ENCODE data around the gene NCAM2.
"Not testable (repeated sequence)": the region's sequence is repeated elsewhere in the genome, so short reads cannot be mapped to it uniquely, and the experiment has no call there.

NCAM2 gene

DNA sequence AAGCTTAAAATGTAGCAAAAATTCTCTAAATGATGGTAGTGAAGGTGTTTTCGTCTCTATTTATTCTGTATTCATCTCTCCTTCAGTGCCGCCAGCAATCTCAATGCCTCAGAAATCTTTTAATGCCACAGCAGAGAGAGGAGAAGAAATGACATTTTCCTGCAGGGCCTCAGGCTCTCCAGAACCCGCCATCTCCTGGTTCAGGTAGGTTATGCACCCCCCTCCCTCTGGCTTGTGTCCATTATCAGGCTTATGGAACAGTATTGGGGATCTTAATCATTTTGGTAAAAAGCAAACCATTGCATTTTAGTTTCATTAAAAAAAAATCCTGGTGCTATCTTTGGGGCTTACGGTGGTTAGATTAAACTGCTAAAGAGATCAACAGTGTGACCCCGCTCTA lies 326.1 kb downstream of the NCAM2 start:
- no peak for DNase-seq (ENCODE audit: low read depth)

DNA sequence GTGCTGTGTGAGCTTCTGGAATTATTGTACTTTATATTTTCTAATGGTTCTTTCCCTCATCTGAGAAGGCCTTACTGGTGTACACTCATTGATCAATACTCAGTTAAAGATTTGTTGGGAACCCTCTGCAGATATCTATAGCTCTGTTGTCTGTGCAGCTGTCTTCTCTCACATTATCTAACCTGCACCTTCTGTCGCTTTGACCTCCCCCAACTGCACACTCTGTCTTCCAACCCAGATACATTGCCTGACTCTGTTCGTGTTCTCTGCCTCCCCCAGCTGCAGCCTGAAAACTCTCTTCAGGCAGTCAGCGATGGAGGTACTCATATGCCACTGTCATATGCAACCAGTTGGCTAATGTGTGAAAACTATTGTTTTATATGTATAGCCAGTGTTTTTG lies 334.3 kb downstream of the NCAM2 start:
- no peak for DNase-seq (ENCODE audit: low read depth)

DNA sequence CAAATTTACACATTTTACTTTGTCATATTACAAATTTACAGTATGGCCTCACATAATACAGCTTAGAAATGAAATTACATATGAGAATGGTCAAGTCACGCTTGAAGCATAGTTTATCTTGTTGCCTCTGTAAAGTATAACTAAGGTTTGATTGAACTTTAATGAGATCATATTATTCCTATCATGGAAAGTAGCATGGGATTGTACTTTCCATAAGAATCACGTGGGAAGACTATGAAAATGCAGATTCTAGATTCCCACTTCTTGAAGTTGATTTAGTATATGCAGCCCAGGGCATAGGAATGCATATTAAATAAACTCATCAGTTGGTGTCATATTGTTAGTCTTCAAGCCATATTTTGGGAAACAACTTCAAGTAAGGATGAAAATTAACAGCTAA lies 342.8 kb downstream of the NCAM2 start:
- DNase-seq (ENCODE audit: low read depth): no peak

DNA sequence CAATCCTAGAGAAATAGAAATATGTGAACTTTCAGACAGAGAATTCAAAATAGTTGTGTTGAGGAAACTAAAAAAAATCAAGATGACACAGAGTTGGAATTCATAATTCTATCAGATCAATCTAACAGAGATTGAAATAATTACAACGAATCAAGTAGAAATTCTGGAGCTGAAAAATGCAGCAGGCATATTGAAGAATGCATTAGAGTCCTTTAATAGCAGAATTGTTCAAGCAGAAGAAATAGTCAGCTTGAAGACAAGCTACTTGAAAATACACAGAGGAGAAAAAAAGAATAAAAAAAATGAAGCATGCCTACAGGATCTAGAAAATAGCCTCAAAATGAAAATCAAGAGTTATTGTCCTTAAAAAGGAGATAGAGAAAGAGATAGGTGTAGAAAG lies 347.1 kb downstream of the NCAM2 start:
- DNase-seq (ENCODE audit: low read depth): no peak

DNA sequence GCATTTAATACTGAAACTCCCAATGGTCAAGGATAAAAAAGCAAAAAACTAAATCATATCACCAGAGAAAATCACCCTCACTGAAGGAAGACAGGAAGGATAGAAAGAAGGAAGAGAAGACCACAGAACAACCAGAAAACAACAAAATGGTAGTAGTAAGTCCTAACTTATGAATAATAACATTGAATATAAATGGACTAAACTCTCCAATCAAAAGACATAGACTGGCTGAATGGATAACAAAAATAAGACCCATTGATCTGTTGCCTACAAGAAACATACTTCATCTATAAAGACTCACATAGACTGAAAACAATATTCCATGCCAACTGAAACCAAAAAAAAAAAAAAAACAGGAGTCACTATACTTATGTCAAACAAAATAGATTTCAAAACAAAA lies 347.7 kb downstream of the NCAM2 start:
- DNase-seq (ENCODE audit: low read depth): no peak

DNA sequence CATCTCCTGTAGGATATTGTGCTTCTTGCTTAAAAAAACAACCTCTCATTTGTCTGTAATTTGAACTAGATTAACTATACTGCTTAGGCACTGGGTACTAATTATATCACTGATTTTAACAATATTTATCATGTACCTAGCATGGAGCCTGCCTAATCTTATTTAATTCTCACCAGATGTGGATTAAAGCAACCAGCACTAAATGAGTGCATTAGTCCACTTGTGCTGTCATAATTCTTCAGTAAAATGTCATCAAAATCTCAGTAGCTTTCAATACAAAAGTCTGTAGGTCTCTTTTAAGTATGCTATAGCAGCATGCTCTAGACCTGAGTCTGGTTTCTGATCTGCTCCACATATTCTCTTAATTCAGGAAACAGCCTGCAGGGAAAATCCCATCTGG lies 368.1 kb downstream of the NCAM2 start:
- no peak for DNase-seq (ENCODE audit: low read depth)

DNA sequence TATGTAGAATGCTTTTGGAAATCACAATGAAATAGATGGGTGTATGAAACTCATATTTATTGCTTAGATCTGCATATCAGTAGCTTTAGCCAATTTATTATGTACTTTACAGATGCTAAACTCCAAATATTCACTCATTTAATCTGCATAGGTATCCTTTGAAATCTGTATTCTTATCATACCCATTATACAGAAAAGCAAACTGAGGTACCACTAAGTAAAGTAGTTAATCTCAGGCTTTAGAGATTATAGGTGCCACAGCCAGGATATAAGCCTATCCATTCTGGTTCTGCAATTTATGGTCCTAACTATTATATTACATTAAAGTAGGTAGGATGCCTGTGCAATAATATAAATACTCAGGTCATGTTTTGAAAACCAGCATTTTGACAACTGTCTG lies 369.4 kb downstream of the NCAM2 start:
- no peak for DNase-seq (ENCODE audit: low read depth)

DNA sequence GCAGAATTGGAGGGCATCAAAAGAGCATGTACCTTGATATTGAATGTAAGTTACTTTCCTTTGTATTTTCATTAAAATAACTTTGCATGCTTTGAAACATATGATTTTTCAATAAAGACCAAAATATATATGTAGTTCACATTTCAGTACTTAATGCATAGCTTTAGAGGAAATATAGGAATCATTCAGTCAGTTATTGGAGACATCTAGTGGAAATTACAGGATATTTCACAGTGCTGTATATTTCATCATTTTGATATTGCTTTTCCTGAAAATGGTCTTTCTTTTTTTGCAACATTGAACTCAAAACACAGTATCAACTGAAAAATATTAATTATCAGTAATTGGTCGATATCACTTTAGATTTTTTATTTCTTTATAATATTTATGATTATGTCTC lies 375.8 kb downstream of the NCAM2 start:
- no peak for DNase-seq (ENCODE audit: low read depth)

DNA sequence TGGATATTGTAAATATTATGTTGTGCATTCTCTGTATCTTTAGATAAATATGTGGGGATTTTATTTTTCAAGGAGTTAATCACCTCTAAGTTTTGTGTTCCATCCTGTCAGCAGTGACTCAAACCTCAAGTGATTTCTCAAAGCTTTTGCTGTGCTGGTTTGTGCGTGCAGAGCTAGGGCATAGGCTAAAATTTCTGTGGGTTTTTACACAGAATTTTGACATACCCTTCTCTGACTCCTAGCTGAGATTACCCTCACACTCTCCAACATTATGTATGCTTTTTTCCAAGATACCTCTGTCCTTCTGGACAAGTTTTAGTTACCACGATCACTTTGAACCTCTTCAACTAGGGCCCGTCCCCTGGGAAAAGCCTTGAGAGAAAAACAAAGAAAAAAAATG lies 384.9 kb downstream of the NCAM2 start:
- DNase-seq (ENCODE audit: low read depth): no peak

DNA sequence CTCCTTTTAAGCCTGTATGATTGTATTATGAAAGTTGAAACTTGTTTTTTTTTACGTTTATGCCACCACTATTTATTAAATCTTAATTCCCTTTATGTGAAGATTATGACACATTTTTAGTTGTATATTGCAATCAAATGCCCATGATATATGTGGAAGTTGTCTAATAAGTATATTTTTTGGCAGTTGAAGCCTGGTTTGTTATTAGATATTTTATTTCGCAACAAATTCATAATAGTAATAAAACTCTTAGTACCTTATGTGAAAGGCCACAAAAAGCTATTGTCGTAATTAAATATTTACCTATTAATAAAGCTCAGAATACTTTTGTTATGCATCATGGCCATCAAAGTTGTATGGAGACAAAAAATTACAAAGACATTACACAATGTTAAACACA lies 386.8 kb downstream of the NCAM2 start:
- DNase-seq (ENCODE audit: low read depth): no peak

DNA sequence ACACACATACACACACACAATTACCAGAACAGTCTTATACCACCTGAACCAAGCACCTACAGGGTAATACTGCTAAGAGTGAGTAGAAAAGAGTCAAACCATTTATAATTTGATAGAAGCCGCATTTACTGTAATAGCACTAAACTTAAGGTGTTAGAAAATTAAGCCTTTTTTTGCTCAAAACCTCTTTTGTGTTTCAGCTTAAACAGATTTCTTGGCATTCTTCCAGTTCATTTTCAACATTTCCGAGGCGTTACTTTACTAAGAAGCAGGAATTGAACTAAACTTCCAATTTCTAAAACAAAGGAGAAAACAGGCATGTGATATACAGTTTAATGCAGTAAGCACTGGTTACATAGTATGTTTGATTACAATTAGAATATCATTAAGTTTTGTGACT lies 387.2 kb downstream of the NCAM2 start:
- DNase-seq (ENCODE audit: low read depth): no peak

DNA sequence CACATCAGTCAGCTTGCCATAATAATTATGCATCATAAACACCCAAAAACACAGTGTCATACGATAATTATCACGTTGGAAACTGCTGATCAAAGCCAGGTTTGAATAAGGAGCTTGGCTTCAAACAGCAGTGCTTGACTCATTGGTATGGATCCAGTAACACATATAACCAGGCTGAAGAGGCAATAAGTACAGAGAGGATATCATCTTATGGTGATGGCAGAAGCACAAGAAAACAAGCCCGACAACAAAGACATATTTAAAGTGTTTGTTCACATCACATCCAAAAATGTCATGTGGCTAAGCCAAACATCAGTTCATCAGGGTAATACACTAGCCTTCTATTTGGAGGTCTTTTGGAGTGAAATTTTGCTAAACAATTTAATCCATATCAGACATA lies 389.7 kb downstream of the NCAM2 start:
- DNase-seq (ENCODE audit: low read depth): no peak

DNA sequence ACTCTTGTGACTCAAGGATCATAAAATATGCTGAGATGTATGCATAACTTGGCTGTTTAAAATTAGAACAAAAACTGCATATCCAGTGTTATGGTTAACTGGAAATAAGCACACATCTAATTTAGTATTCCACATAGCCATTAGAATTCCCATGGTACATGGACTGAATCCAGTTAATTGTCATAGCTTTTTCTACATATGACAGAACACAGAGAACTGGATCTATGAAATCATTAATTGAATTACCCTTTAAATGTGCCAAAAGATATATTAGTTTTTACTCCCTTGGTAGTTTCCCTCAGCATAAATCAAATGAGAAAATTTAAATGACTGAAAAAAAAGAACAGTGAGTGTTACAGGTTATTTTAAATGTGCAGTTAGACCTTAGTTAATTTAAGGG lies 395.9 kb downstream of the NCAM2 start:
- no peak for DNase-seq (ENCODE audit: low read depth)

DNA sequence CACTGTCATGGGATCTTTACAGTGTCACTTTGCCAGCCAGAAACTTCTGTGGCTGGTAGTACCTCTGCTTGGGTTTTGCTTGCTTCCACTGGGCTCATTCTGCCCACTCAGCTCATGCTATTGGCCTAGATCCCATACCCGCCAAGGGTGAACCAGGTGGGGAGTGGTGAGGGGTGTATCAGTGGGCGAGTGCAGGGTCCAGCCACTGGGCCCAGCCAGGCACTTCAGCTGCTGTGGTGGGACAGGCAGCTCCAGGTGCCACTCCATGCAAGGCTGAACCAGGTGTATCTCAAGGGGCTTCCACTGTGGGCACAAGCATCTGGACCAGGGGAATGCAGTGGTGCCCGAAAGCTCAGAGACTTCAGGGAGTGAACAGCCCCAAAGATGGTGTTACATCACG lies 398.2 kb downstream of the NCAM2 start:
- no peak for DNase-seq (ENCODE audit: low read depth)

DNA sequence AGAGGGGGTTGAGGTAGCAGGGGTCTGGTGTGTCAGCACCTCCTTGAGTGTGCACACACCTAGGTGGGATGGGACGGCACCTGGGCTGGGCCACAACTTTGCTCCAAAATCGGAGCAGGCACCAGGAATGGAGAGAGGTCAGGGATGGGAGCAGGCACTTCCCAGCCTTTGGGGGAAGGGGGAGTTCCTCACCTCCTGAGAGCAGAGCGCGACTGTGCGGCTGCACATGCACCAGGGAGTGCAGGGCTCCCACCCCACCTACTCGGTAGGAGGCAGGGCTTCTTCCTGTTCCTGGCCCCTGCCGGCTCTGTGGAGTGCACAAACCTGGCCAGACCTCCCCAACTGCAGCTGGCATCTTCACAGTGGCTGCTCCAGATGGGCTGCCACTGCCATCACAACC lies 399.3 kb downstream of the NCAM2 start:
- DNase-seq (ENCODE audit: low read depth): no peak

DNA sequence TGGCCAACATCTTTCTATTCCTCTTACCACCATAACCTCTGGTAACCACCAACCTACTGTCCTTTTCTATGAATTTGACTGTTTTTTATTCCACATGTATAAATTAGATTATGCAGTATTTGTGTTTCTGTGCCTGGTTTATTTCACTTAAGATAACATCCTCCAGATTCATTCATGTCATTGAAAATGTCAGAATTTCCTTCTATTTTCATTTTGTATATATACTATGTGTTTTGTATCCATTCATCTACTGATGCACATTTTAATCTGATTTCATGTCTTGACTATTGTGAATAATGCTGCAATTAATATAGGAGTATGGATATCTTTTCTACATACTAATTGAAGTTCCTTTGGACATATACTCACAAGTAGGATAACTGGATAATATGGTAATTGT lies 403.2 kb downstream of the NCAM2 start:
- no peak for DNase-seq (ENCODE audit: low read depth)

DNA sequence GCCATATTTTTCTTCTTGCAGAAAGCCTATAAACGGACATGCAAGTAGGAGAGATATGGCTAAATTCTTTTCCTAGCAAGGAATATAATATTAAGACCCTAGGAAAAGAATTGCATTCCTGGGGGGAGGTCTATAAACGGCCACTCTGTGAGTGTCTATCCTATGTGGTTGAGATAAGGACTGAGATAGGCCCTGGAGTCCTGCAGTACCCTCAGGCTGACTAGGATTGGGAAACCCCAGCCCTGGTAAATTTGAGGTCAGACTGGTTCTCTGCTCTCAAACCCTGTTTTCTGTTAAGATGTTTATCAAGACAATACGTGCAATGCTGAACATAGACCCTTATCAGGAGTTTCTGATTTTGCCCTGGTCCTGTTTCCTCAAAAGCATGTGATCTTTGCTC lies 404.0 kb downstream of the NCAM2 start:
- not testable (repeated sequence) for DNase-seq (ENCODE audit: low read depth)

DNA sequence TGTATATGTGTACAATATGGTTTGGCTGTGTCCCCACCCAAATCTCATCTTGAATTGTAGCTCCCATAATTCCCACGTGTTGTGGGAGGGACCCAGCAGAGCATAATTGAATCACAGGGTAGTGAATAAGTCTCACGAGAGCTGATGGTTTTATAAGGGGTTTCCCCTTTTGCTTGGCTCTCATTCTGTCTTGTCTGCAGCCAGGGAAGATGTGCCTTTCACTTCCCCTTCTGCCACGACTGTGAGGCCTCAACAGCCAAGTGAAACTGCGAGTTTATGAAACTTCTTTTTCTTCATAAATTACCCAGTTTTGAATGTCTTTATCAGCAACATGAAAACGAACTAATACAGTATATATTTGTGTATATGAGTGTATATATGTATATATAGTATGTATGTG lies 406.1 kb downstream of the NCAM2 start:
- DNase-seq (ENCODE audit: low read depth): not testable (repeated sequence)

DNA sequence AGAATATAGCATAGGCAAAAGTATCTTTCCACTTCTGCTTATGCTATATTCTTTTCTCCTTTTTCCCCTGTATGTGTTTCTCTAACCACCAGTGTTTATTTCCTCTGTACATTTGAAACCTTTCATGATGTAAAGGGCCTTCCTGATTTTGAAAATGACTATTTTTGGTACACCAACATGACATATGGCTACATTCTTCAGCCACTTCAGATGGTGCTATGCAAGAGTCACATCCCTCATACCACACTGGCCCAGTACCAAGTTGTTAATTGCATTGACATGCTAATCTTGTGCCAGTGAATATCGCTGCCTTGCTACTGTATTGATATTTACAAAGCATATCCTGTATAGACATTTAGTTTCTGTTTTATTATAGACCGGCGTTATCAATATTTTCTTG lies 408.7 kb downstream of the NCAM2 start:
- DNase-seq (ENCODE audit: low read depth): no peak

DNA sequence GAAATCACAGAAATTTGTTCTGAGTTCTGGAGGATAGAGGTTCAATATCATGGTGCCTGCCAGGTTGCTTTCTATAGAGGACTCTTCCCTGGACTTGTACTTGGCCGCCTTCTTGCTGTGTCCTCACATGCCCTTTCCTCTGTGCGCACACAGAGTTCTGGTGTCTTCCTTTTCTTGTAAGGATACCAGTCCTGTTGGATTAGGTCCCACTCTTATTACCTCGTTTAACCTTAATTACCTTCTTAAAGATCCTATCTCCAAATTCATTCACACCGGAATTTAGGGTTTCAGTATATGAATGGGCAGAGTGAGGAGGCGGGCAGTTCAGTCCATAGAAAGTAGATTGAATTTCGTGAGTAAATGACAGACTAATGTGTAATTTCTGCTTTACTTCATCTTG lies 413.9 kb downstream of the NCAM2 start:
- DNase-seq (ENCODE audit: low read depth): no peak

DNA sequence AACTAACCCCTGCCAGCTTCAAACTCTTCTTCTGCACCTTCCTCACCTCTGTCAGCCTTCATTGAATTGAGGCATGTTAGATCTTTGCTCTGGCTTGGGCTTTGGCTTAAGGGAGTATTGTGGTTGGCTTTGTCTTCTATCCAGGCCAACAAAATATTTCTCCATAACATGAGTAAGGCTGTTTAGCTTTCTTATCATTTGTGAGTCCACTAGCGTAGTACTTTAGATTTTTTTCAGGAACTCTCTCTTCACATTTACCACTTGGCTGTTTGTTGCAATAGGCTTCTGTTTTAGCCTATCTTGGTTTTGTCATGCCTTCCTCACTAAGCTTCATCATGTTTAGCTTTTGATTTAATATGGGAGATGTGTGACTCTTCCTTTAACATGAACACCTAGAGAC lies 417.5 kb downstream of the NCAM2 start:
- no peak for DNase-seq (ENCODE audit: low read depth)

DNA sequence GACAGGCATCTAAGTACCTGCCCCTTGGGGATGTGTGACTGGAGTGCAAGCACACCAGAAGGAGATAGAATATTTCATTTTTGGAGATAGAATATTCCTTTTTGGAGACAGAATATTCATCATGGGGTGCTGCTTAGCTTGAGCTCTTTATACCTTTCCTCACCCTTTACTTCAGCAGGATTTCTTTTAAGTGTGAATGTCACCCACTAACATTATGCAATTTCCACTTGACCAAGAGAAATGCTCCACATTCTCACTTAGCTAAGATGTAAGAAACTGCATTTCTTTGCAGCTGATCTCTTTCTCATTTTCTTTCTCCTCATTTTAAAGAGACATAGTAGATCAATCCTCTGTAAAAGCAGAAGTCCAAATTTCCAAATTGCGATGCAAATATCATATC lies 436.7 kb downstream of the NCAM2 start:
- DNase-seq (ENCODE audit: low read depth): no peak

DNA sequence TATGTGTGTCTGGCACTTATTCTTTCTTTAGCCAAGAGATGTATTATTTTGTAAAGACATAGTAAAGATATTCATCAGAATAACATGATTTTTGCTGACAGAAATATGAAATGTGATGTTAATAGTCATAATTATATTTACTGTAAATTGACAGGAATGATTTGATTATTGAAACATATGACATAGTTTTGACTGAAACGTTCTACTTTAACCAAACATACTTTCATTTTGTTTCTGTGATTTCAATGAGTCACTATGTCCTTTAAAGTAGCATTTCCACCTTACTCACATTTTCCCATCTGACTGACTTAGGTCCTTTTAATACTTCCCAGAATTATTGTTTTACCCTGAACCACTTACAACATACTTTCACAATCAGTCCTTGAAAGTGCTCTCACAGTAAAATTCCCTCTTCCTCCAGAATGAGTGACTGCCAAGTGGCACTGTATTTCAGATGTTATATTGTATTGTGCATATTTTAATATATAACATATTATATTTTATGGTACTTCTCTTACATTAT lies 437.9 kb downstream of the NCAM2 start:
- no peak for DNase-seq (ENCODE audit: low read depth)

DNA sequence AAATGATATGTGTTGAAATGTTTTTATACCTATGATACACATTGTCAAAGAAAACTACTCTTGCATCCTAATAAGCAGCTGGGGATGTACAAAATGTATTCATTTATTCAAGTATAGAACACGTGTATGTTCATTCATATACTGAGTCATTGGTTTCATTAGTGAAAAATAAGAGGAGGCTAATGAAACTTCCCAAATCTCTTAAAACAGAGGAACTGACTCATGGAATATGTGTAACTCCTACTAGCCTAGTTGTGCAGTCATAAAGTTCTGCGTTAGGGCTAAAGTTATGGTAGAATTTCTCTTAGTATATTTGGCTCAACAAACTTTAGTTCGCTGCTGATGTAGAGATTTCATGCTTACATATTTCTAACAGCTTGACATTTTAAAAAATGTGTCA lies 441.6 kb downstream of the NCAM2 start:
- DNase-seq (ENCODE audit: low read depth): no peak

DNA sequence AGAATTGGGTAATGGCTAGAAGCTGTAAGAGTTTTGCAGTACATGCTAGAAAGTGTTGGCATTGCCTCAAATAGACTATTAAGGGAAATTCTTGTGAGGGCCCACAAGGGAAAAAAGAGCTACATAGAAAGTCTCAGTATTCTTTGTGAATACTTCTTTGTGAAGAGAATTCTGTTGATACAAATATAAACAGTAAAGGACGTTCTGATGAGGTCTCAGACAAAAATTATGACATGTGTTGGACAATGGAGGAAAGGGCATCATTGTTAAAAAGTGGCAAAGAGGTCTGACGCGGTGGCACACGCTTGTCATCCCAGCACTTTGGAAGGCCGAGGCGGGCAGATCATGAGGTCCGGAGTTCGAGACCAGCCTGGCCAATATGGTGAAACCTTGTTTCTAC lies 458.9 kb downstream of the NCAM2 start:
- no peak for DNase-seq (ENCODE audit: low read depth)
